ENCODE measurements around the gene ANKLE2. TPM values are rescaled to one million over a fixed set of nuclear protein-coding genes. Genes with fewer than 3 reads are reported as not detected.
"Not testable (repeated sequence)": the region's sequence is repeated elsewhere in the genome, so short reads cannot be mapped to it uniquely, and the experiment has no call there.

Gene ANKLE2
- 67.2 TPM for polyA plus RNA-seq (2013, experiment 1 of 4)
- 69.0 TPM for polyA plus RNA-seq (2013, experiment 2 of 4)
- 53.3 TPM for polyA plus RNA-seq (2013, experiment 3 of 4)
- polyA plus RNA-seq (2013, experiment 4 of 4): 56.9 TPM

DNA sequence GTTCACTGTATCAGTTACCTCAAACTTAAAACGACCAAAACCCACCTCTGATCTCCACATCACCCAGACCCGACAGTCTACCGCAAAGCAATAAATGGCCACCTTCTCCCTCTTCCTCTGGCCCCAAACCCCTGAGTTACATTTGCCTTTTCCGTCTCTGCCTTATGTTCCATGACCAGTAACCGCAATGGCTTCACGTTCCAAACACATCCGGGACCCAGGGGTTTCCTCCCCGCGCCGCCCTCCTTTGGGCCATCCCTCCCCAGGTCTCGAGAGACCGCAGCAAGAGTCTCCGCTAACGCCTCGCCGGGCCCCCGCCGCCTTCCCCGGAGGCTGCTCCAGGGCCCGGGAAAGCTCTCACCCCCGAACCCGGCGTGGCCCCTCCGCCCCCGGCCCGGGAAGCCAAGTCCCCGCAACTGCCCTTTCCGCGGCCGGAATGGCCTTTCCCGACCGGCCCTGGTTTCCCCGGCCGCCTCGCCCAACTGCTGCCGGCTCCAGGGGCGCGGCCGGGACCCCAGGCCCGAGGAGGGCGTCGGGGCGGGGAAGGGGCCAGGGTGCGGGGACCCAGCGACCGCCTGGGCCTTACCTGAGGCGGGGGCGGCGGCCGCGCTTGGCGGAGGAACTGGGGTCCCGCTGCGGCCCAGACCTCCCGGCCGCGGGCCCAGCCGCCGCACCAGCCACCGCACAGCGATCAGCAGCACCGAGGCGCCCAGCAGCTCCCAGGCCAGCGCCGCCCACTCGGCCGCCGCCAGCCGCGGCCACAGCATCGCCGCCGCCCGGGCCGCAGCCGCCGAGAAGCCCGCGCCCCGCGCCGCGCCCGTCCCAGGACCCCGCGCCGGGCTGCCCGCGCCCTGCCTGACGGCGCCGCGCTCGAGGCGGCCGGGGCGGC is at the start of gene ANKLE2:
TSS of gene ANKLE2 (minus strand) at position 801 of the 889 bp plus-strand sequence. CDS start at position 767, 34 bp downstream.
- Histone ChIP-seq H3K27ac (ENCODE audit: insufficient read depth, low read depth, low read length, poor library complexity, severe bottlenecking) (peak within 1 kb of the TSS; percentile 92), H3K27me3 (ENCODE audit: control insufficient read depth, insufficient read depth, low read length, poor library complexity, severe bottlenecking) (no peaks in the 10 kb centered on the region), H3K36me3 (ENCODE audit: control insufficient read depth, insufficient read depth, low read length) (no peaks in the 10 kb centered on the region), H3K9me3 (ENCODE audit: control insufficient read depth, low read length) (no peaks in the 10 kb centered on the region), H3K4me3 (ENCODE audit: insufficient read depth, low read depth, low read length) (peak within 1 kb of the TSS; percentile 78), H3K4me1 (ENCODE audit: control insufficient read depth, insufficient read depth, low read length) (peaks cover 8% of the 10 kb centered on the region)
- WGBS, 2 experiments: 0% methylated on average over 97 of the region's 97 CpGs

DNA sequence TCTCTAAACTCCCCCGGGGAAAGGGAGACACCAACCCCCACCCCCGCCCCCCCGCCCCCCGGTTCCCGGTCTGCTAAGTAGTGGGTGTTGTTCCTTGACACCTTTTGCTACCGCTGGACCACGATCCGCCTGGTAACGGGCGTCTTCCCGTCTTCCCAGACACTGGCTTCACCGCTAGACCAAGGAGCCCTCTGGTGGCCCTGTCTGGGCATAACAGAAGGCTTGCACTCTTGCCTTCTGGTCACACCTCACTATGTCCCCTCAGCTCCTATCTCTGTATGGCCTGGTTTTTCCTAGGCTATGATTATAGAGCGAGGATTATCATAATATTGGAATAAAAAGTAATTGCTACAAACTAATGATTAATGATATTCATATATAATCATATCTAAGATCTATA is 47.8 kb upstream of the ANKLE2 start:
- whole genome bisulfite sequencing, 2 experiments: 85 to 88% methylated on average over 12 of the region's 13 CpGs
- peaks cover 20% of the 10 kb centered on the region for H3K36me3 ChIP-seq (ENCODE audit: control insufficient read depth, insufficient read depth, low read length)

GRCh38 chr12:132807295-132808092 is 45.9 kb upstream of the ANKLE2 start:
- H3K27me3 ChIP-seq (ENCODE audit: control insufficient read depth, insufficient read depth, low read length, poor library complexity, severe bottlenecking): no peaks in the 10 kb centered on the region
- H3K4me3 ChIP-seq (ENCODE audit: insufficient read depth, low read depth, low read length): no peak overlapping the region
- H3K27ac ChIP-seq (ENCODE audit: insufficient read depth, low read depth, low read length, poor library complexity, severe bottlenecking): no peak overlapping the region
- H3K36me3 ChIP-seq (ENCODE audit: control insufficient read depth, insufficient read depth, low read length): peaks cover 26% of the 10 kb centered on the region
- H3K4me1 ChIP-seq (ENCODE audit: control insufficient read depth, insufficient read depth, low read length): no peaks in the 10 kb centered on the region
- H3K9me3 ChIP-seq (ENCODE audit: control insufficient read depth, low read length): no peaks in the 10 kb centered on the region
- WGBS, 2 experiments: 89 to 93% methylated on average over 21 to 23 of the region's 25 CpGs

More for the DNA sequence above, 47.8 kb upstream of the ANKLE2 start:
- not testable (repeated sequence) for H3K4me3 ChIP-seq (ENCODE audit: insufficient read depth, low read depth, low read length); H3K27ac ChIP-seq (ENCODE audit: insufficient read depth, low read depth, low read length, poor library complexity, severe bottlenecking); H3K4me1 ChIP-seq (ENCODE audit: control insufficient read depth, insufficient read depth, low read length); H3K27me3 ChIP-seq (ENCODE audit: control insufficient read depth, insufficient read depth, low read length, poor library complexity, severe bottlenecking); H3K9me3 ChIP-seq (ENCODE audit: control insufficient read depth, low read length)

- no peak overlapping the region for H3K27ac ChIP-seq (ENCODE audit: insufficient read depth, low read depth, low read length, poor library complexity, severe bottlenecking)
- H3K27me3 ChIP-seq (ENCODE audit: control insufficient read depth, insufficient read depth, low read length, poor library complexity, severe bottlenecking): no peaks in the 10 kb centered on the region
- WGBS, 2 experiments: 95 to 97% methylated on average over 18 of the region's 18 CpGs
- H3K9me3 ChIP-seq (ENCODE audit: control insufficient read depth, low read length): no peaks in the 10 kb centered on the region
- peaks cover 29% of the 10 kb centered on the region for H3K36me3 ChIP-seq (ENCODE audit: control insufficient read depth, insufficient read depth, low read length)
- no peak overlapping the region for H3K4me3 ChIP-seq (ENCODE audit: insufficient read depth, low read depth, low read length)
- H3K4me1 ChIP-seq (ENCODE audit: control insufficient read depth, insufficient read depth, low read length): no peaks in the 10 kb centered on the region
Measured at GRCh38 chr12:132806857-132807256, 45.2 kb upstream of the ANKLE2 start.

- Histone ChIP-seq H3K27me3 (ENCODE audit: control insufficient read depth, insufficient read depth, low read length, poor library complexity, severe bottlenecking) (no peaks in the 10 kb centered on the region), H3K4me1 (ENCODE audit: control insufficient read depth, insufficient read depth, low read length) (no peaks in the 10 kb centered on the region), H3K9me3 (ENCODE audit: control insufficient read depth, low read length) (no peaks in the 10 kb centered on the region), H3K27ac (ENCODE audit: insufficient read depth, low read depth, low read length, poor library complexity, severe bottlenecking) (no peak overlapping the region), H3K36me3 (ENCODE audit: control insufficient read depth, insufficient read depth, low read length) (peaks cover 38% of the 10 kb centered on the region), H3K4me3 (ENCODE audit: insufficient read depth, low read depth, low read length) (no peak overlapping the region)
- 85 to 87% methylated on average over 16 of the region's 16 CpGs for WGBS, 2 experiments
Measured at GRCh38 chr12:132804426-132804861, 42.8 kb upstream of the ANKLE2 start.

DNA sequence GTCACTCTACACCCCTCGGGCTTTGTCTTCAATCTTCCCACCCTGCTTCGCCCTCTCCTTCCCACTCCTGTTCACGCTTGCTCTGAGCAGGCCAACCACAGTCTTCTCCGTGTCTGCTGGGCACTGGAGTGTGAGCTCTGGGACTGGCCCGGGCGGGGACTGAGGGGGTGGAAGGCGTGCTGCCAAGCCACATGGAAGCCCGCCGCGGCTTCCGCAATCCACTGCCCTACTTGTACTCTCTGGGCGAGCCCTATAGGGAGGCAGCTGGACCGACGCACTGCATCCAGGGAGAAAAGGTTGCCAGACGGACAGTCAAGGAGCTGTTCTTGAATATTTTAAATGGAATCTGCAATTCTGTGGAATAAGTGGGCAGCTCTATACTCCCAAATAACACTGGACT is 42.3 kb upstream of the ANKLE2 start:
- no peak overlapping the region for H3K27ac ChIP-seq (ENCODE audit: insufficient read depth, low read depth, low read length, poor library complexity, severe bottlenecking)
- H3K4me1 ChIP-seq (ENCODE audit: control insufficient read depth, insufficient read depth, low read length): no peaks in the 10 kb centered on the region
- peaks cover 43% of the 10 kb centered on the region for H3K36me3 ChIP-seq (ENCODE audit: control insufficient read depth, insufficient read depth, low read length)
- 96 to 97% methylated on average over 15 of the region's 15 CpGs for WGBS, 2 experiments
- no peak overlapping the region for H3K4me3 ChIP-seq (ENCODE audit: insufficient read depth, low read depth, low read length)
- H3K9me3 ChIP-seq (ENCODE audit: control insufficient read depth, low read length): no peaks in the 10 kb centered on the region
- no peaks in the 10 kb centered on the region for H3K27me3 ChIP-seq (ENCODE audit: control insufficient read depth, insufficient read depth, low read length, poor library complexity, severe bottlenecking)

DNA sequence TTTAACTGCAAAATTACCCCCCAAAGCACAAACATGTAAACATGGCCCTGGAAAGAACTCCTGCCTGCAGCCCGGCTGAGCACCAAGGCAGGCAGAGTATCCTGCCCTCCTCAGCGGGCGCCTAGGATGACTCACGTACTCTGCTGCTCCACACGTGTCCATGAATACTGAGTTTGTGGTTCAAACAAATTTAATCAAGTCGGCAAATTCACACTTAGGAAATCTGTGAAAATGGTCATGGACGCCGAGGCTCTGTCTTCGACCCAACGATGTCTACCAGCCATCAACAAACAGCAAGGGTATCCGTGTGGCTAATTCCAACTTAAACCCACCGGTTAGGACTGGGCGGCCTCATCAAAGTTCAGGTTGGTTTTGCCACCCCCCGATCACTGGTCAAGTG is 41.5 kb upstream of the ANKLE2 start:
- H3K36me3 ChIP-seq (ENCODE audit: control insufficient read depth, insufficient read depth, low read length): peaks cover 47% of the 10 kb centered on the region
- no peak overlapping the region for H3K4me3 ChIP-seq (ENCODE audit: insufficient read depth, low read depth, low read length)
- no peaks in the 10 kb centered on the region for H3K9me3 ChIP-seq (ENCODE audit: control insufficient read depth, low read length)
- H3K27ac ChIP-seq (ENCODE audit: insufficient read depth, low read depth, low read length, poor library complexity, severe bottlenecking): no peak overlapping the region
- 96% methylated on average over 14 of the region's 14 CpGs for WGBS, 2 experiments
- H3K4me1 ChIP-seq (ENCODE audit: control insufficient read depth, insufficient read depth, low read length): no peaks in the 10 kb centered on the region
- H3K27me3 ChIP-seq (ENCODE audit: control insufficient read depth, insufficient read depth, low read length, poor library complexity, severe bottlenecking): no peaks in the 10 kb centered on the region

GRCh38 chr12:132801741-132802140 is 40.1 kb upstream of the ANKLE2 start:
- Histone ChIP-seq H3K9me3 (ENCODE audit: control insufficient read depth, low read length) (no peaks in the 10 kb centered on the region), H3K27me3 (ENCODE audit: control insufficient read depth, insufficient read depth, low read length, poor library complexity, severe bottlenecking) (no peaks in the 10 kb centered on the region), H3K4me1 (ENCODE audit: control insufficient read depth, insufficient read depth, low read length) (no peaks in the 10 kb centered on the region), H3K36me3 (ENCODE audit: control insufficient read depth, insufficient read depth, low read length) (peaks cover 50% of the 10 kb centered on the region), H3K27ac (ENCODE audit: insufficient read depth, low read depth, low read length, poor library complexity, severe bottlenecking) (no peak overlapping the region), H3K4me3 (ENCODE audit: insufficient read depth, low read depth, low read length) (no peak overlapping the region)
- WGBS, 2 experiments: 95% methylated on average over 28 of the region's 28 CpGs

GRCh38 chr12:132798836-132799235 is 37.2 kb upstream of the ANKLE2 start:
- peaks cover 52% of the 10 kb centered on the region for H3K36me3 ChIP-seq (ENCODE audit: control insufficient read depth, insufficient read depth, low read length)
- 95 to 96% methylated on average over 15 of the region's 15 CpGs for WGBS, 2 experiments

More at GRCh38 chr12:132798836-132799235, 37.2 kb upstream of the ANKLE2 start:
- H3K27ac ChIP-seq (ENCODE audit: insufficient read depth, low read depth, low read length, poor library complexity, severe bottlenecking): no peak overlapping the region
- no peaks in the 10 kb centered on the region for H3K4me1 ChIP-seq (ENCODE audit: control insufficient read depth, insufficient read depth, low read length)
- no peak overlapping the region for H3K4me3 ChIP-seq (ENCODE audit: insufficient read depth, low read depth, low read length)
- H3K27me3 ChIP-seq (ENCODE audit: control insufficient read depth, insufficient read depth, low read length, poor library complexity, severe bottlenecking): no peaks in the 10 kb centered on the region
- no peaks in the 10 kb centered on the region for H3K9me3 ChIP-seq (ENCODE audit: control insufficient read depth, low read length)
